Urothelium cell line (cell line): ENCODE measurements around the gene DCDC2B.
A peak's percentile ranks its signal among the peaks of the same experiment; 100 is the strongest.

Experiments
- DNase-seq: peaks from one replicate; pipeline ENCODE4 v3.0.0; 2011; ENCODE audit warnings: low spot score, mixed read lengths
- FAIRE-seq: peaks from 2 replicates; lab custom pipeline; 2011; peaks lifted over from hg19 to GRCh38; lab: Jason Lieb, UNC

Gene DCDC2B

DNA sequence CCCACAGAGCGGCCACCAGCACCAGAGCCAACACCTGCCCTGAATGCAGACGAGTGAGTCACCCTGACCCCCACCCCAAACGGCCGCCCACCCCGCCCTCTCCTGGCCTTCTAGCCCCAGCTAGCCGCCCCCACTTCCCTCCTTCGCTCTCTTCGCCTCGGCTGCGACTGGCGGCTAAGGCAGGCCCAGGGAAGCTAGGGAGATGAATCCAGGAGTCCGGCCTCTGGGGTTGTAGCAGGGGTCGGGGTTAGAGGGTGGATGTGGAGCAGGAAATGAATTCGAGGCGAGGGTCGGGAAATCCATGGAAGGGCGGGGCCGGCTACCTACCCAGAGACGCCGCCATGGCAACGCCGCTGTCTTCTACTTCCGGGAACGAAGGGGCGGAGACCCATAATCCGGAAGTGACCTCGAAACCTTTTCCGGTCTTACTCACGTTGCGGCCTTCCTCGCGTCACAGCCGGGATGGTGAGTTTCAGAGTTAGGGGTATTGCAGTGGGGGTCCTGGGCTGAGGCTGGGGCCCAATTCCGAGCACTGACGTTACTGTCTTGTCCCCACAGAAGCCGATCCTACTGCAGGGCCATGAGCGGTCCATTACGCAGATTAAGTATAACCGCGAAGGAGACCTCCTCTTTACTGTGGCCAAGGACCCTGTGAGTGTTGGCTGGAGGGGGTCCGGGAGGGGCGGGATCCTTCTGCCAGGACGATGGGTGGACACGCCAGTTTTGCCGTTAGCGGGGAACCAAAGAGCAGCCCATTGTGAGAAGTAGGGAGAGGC, 13.3 kb downstream of the DCDC2B start, which contains the start of the genes EIF3I and TMEM234:
EIF3I (plus strand) TSS at position 428 of the 776 bp plus-strand sequence; CDS start at position 463, 35 bp downstream.
TMEM234 (minus strand) TSS at position 374 of the 776 bp plus-strand sequence; CDS start at position 343, 31 bp downstream.
- FAIRE-seq (no peak), DNase-seq (peak; percentile 96)

GRCh38 chr1:32223683-32224082, 14.8 kb downstream of the DCDC2B start:
- FAIRE-seq (no peak), DNase-seq (no peak)

- no peak for DNase-seq
- no peak for FAIRE-seq
Measured at GRCh38 chr1:32224285-32224684, 15.4 kb downstream of the DCDC2B start.

- DNase-seq (no peak), FAIRE-seq (no peak)
Measured at GRCh38 chr1:32228771-32229170, 19.9 kb downstream of the DCDC2B start.

- DNase-seq: no peak
- FAIRE-seq: no peak
Measured at GRCh38 chr1:32231843-32232432, 23.0 kb downstream of the DCDC2B start.

DNA sequence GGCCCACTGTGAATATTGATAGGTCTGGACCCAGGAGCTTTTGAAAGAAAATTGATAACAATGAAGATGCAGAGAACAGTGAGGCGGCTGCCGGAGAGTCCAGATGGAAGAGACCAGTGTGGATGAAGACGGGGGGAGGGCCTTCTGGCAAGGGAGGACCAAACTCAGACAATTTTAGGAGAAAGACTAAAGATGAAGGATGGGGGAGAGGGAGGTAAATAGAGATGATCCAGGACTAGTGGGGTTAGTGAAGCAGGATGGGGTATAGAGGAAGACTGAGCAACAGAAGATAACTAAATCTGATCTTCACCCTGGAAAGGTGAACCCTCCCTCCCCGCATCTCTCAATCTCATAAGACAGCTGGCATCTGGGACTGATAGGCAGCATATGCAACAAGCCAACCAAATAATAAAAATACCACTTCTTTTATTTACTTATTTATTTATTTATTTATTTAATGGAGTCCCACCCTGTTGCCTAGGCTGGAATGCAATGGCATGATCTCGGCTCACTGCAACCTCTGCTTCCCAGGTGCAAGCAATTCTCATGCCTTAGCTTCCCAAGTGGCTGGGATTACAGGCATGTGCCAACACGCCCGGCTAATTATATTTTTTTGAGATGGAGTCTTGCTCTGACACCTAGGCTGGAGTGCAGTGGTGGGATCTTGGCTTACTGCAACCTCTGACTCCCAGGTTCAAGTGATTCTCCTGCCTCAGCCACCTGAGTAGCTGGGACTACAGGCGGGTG, 23.8 kb downstream of the DCDC2B start:
- DNase-seq: no peak

GRCh38 chr1:32234792-32235191, 25.9 kb downstream of the DCDC2B start:
- no peak for DNase-seq
- no peak for FAIRE-seq

More for the DNA sequence above, 23.8 kb downstream of the DCDC2B start:
- FAIRE-seq: no peak

DNA sequence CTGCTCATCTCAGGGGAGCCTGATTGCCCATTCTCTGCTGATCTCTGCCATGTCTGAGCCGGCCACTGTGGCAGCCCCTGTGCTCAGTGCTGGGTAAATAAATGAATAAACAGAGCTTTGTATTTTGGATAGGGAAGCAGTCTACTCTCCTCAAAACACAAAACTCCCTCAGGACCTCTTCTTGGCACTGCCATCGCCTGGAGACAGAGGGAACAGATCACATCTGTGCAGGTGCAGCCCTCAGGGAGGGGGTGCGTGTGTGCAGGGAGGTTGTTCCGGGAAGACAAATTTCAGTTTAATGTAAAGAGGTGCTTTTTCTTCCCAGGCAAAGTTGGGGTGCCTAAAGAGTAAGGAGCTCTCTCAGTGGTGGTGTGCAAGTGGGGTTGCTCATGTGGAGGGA, 30.4 kb downstream of the DCDC2B start:
- DNase-seq (no peak), FAIRE-seq (no peak)

GRCh38 chr1:32239790-32240139, 30.9 kb downstream of the DCDC2B start:
- FAIRE-seq (no peak), DNase-seq (no peak)

GRCh38 chr1:32240140-32240951, 31.5 kb downstream of the DCDC2B start:
- DNase-seq (peak; percentile 74), FAIRE-seq (no peak)

DNA sequence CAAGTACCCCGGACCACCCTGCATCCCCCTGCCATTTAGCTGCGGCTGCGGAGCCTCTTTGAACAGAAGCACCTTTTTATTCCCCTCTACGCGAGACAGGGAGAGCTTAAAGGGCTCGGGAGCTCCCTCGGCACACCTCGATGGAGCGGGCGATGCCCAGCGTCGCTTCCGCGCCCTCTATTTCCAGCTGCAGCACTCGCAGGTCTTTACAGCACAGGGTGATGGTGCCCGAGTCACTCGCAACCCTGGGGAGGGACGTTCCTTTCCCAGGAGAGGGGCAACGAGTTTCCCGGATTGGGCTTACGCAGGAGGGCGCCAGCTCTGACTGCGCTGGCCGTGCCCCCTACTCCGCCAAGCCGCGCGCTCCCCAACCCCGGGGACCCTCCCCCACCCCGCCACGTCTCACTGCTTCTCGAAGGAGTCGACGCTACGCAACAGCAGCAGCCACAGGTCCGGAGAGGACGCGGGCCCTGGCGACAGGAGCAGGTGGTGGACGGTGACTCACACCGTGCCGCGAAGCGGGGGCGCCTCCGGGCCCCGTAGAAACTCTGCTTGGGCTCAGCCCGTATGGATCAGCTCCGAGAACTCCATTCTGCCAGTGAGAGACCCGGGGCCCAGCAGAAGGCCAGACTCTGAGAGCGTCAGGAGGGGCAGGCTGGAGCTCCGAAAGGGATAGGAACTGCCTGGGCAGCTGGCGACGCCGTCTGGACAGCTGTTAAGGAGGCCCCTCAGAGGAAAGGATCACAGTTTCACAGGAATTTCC, 32.3 kb downstream of the DCDC2B start:
- FAIRE-seq (no peak), DNase-seq (peak; percentile 66)

- DNase-seq: no peak
- FAIRE-seq: no peak
Measured at GRCh38 chr1:32242341-32242851, 33.5 kb downstream of the DCDC2B start.

DNA sequence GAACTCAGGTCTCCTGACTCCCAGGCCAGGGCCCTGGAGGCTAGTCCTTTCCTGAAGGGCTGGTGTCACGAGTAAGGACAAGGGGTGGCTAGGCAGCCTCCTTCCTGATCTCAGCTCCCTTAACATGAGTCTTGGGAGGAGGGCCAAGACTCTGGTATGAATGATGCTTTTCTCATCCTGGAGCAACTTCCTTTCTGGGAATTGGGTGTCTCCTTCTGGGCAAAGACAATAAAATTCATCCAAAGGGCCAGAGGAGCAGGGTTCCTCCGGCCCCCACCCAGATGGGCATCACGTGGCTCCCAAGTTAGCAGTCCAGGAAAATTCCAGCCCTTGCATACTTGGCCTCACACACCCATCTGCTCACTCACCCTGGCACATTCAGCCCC, 38.0 kb downstream of the DCDC2B start, which contains the start of gene FAM167B:
FAM167B (plus strand) TSS at position 335 of the 386 bp plus-strand sequence. CDS start 200 bp downstream, outside the sequence.
- FAIRE-seq (no peak), DNase-seq (no peak)

DNA sequence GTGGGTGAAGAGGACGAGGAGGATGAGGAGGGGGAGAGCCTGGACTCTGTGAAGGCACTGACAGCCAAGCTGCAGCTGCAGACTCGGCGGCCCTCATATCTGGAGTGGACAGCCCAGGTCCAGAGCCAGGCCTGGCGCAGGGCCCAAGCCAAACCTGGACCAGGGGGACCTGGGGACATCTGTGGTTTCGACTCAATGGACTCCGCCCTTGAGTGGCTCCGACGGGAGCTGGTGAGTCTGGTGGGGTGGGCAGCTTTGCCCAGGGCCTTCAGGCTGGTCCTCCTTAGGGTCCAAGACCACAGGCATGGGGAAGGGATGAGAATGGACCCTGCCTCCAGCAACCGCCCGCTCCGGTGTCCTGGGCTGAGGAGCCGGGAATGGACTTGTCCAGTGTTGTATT, 38.6 kb downstream of the DCDC2B start:
- no peak for FAIRE-seq
- DNase-seq: no peak

- peak; percentile 82 for DNase-seq
- FAIRE-seq: no peak
Measured at GRCh38 chr1:32247983-32248889, 39.3 kb downstream of the DCDC2B start.

- no peak for DNase-seq
- FAIRE-seq: no peak
Measured at GRCh38 chr1:32249831-32250525, 41.1 kb downstream of the DCDC2B start.

DNA sequence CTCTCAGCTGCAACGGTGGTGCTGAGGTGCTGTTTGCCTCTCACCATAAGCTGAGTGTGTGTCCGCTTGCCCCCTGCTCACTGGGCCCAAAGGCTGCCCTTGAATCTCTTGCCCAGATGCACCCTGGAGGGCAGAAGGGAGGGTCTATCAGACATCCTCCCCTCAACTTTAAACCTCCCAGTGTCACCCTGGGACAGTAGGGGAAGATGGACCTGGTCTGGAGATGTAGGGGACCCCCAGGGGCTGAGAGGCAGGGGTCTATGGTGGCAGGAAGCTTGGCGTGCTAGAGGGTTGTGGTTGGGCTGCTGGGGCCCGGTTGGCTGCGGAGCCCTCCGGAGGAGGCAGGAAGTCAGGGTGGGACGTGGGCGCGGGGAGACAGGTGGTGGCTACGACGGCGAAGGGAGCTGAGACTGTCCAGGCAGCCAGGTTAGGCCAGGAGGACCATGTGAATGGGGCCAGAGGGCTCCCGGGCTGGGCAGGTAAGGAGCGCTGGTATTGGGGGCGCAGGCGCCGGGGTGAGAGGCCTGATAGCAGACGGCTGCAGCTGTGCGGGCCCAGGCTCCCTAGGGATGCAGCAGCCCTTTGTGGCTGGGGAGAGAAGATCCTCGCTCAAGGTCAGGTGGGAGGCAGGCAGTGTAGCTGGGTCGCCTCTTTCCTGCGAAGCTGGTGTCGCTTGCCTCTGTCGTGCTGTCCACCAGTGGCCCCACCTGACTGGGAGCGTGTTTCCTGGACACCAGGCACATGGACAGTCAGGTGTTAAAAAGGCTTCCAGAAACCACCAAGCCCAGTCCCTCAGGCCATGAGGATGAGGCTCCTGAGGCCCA, 42.2 kb downstream of the DCDC2B start, which contains the start of gene LCK:
LCK (plus strand) TSS at position 373 of the 824 bp plus-strand sequence. CDS start 23,065 bp downstream, outside the sequence.
- DNase-seq: no peak
- FAIRE-seq: no peak
